GM23338 (cell line): ENCODE data around the gene KIF17. TPM values are rescaled to one million over a fixed set of nuclear protein-coding genes. Genes with fewer than 3 reads are reported as not detected.

ENCODE experiments used
- ATAC-seq: fragments of 200-7000 bp; cut with Tn5 transposase; 3 replicates; pipeline ENCODE4 v1.9.1; 2020
- DNase-seq: peaks from one replicate; pipeline ENCODE4 v3.0.0-alpha.2; 2015; ENCODE audit warnings: low spot score
- H2AFZ ChIP-seq: fragments of 200-600 bp; sonication (generic); 2 replicates; pipeline ENCODE4 v1.8.0; 2016; ENCODE audit warnings: antibody characterized with exemption, mild to moderate bottlenecking, moderate library complexity
- H3F3A ChIP-seq: fragments of 200-600 bp; sonication (generic); replicated peaks from 2 replicates; pipeline ENCODE4 v1.8.0; 2017; ENCODE audit warnings: antibody characterized with exemption, mixed run types, low read depth
- H3K27ac ChIP-seq: fragments of 200-600 bp; sonication (generic); 2 replicates; pipeline ENCODE4 v1.6.1; 2016; ENCODE audit warnings: low read depth
- H3K27me3 ChIP-seq: fragments of 200-600 bp; sonication (generic); 2 replicates; pipeline ENCODE4 v1.8.0; 2016; ENCODE audit warnings: mild to moderate bottlenecking, mixed run types, moderate library complexity; ENCODE audit not compliant: insufficient read depth
- H3K36me3 ChIP-seq: fragments of 200-600 bp; sonication (generic); 2 replicates; pipeline ENCODE4 v1.8.0; 2016; ENCODE audit warnings: mild to moderate bottlenecking; ENCODE audit not compliant: insufficient read depth
- H3K4me1 ChIP-seq: fragments of 200-600 bp; sonication (generic); 2 replicates; pipeline ENCODE4 v1.8.0; 2016; ENCODE audit warnings: mild to moderate bottlenecking, moderate library complexity; ENCODE audit not compliant: insufficient read depth
- H3K4me2 ChIP-seq: fragments of 200-600 bp; sonication (generic); 2 replicates; pipeline ENCODE4 v1.7.1; 2017; ENCODE audit warnings: mixed run types
- H3K4me3 ChIP-seq: fragments of 200-600 bp; sonication (generic); 2 replicates; pipeline ENCODE4 v1.6.1; 2016; ENCODE audit warnings: mixed run types
- H3K79me2 ChIP-seq: fragments of 200-600 bp; sonication (generic); replicated peaks from 2 replicates; pipeline ENCODE4 v1.8.0; 2017; ENCODE audit warnings: mild to moderate bottlenecking; ENCODE audit not compliant: insufficient read depth
- H3K9me2 ChIP-seq: fragments of 200-600 bp; sonication (generic); 2 replicates; pipeline ENCODE4 v1.8.0; 2017; ENCODE audit not compliant: insufficient read depth
- H4K20me1 ChIP-seq: fragments of 200-600 bp; sonication (generic); replicated peaks from 2 replicates; pipeline ENCODE4 v1.8.0; 2017; ENCODE audit warnings: mild to moderate bottlenecking; ENCODE audit not compliant: insufficient read depth
- H3K27ac Mint-ChIP-seq: 2 replicates; pipeline ENCODE4 v1.8.0; 2020; ENCODE audit warnings: inconsistent platforms, mild to moderate bottlenecking, moderate library complexity, mixed read lengths
- H3K27me3 Mint-ChIP-seq: 3 replicates; pipeline ENCODE4 v1.8.0; 2022; ENCODE audit warnings: low read depth, mild to moderate bottlenecking, moderate library complexity, mixed read lengths, inconsistent platforms; ENCODE audit not compliant: insufficient read depth, poor library complexity
- H3K36me3 Mint-ChIP-seq: 3 replicates; pipeline ENCODE4 v1.8.0; 2021; ENCODE audit warnings: low read depth, mild to moderate bottlenecking, inconsistent platforms, moderate library complexity, mixed read lengths
- H3K4me1 Mint-ChIP-seq: 3 replicates; pipeline ENCODE4 v1.8.0; 2020; ENCODE audit warnings: mild to moderate bottlenecking, inconsistent platforms, mixed read lengths
- H3K4me3 Mint-ChIP-seq: 3 replicates; pipeline ENCODE4 v1.8.0; 2021; ENCODE audit warnings: moderate library complexity, mild to moderate bottlenecking, inconsistent platforms, mixed read lengths
- H3K9me3 Mint-ChIP-seq: 3 replicates; pipeline ENCODE4 v1.8.0; 2020; ENCODE audit warnings: moderate library complexity, mild to moderate bottlenecking, inconsistent platforms, mixed read lengths
- CREB1 ChIP-seq: fragments of 250-450 bp; sonication (Bioruptor Pico); IDR thresholded peaks from 2 replicates; pipeline ENCODE4 v1.5.0; 2020; ENCODE audit warnings: low read depth, mild to moderate bottlenecking, moderate library complexity
- EZH2phosphoT487 ChIP-seq: fragments of 200-600 bp; sonication (generic); IDR thresholded peaks from one replicate; pipeline ENCODE4 v1.8.1; 2018; ENCODE audit warnings: antibody characterized with exemption; ENCODE audit not compliant: unreplicated experiment
- JUNB ChIP-seq: IDR thresholded peaks from one replicate; pipeline ENCODE4 v1.6.1; 2016; ENCODE audit warnings: antibody characterized with exemption; ENCODE audit not compliant: unreplicated experiment
- REST ChIP-seq: IDR thresholded peaks from one replicate; pipeline ENCODE4 v1.6.1; 2018; ENCODE audit warnings: antibody characterized with exemption; ENCODE audit not compliant: unreplicated experiment
- STAT1 ChIP-seq: IDR thresholded peaks from one replicate; pipeline ENCODE4 v1.6.1; 2016; ENCODE audit warnings: antibody characterized with exemption; ENCODE audit not compliant: unreplicated experiment
- ZNF114 ChIP-seq: fragments of 250-450 bp; sonication (Bioruptor Pico); IDR thresholded peaks from 2 replicates; pipeline ENCODE4 v1.5.0; 2020; ENCODE audit warnings: mild to moderate bottlenecking, moderate library complexity
- ZNF462 ChIP-seq: fragments of 250-450 bp; sonication (Bioruptor Pico); IDR thresholded peaks from 2 replicates; pipeline ENCODE4 v1.5.0; 2020; ENCODE audit warnings: mild to moderate bottlenecking, moderate library complexity
- polyA plus RNA-seq: library from polyadenylated mRNA; unstranded; fragments of >200 nt; fragmentation: Nextera tagmentation; extraction: Ambion mirVana; gene quantifications from 2 replicates; pipeline ENCODE4 v1.2.1, GENCODE V29; 2016
- total RNA-seq: library from RNA; depleted of rRNA; stranded (reverse); fragments of >200 nt; shearing (Covaris generic); gene quantifications from 2 replicates; pipeline ENCODE4 v1.2.3, GENCODE V29; 2014

KIF17 gene
- total and polyA plus RNA-seq, 2 experiments from 2014 or later, result 5.9 to 18.6 TPM

- Histone ChIP-seq H3K9me2 (no peaks in the 10 kb centered on the region), H3K4me2 (no peak overlapping the region), H3K4me3 (no peak overlapping the region), H3K27ac (no peak overlapping the region), H3K27me3 (no peaks in the 10 kb centered on the region), H2AFZ (no peak overlapping the region), H4K20me1 (peaks cover 4% of the 10 kb centered on the region), H3K36me3 (no peaks in the 10 kb centered on the region; the same call in 1 of the 2 replicates), H3K4me1 (no peaks in the 10 kb centered on the region), H3F3A (0 out of 2 replicates have a peak, but pooled peaks cover 4% of the 10 kb centered on the region), H3K79me2 (no peaks in the 10 kb centered on the region)
- no peak for ATAC-seq
- no peak for TF ChIP-seq REST
- no peak for TF ChIP-seq CREB1 (CRISPR knock-in tag)
- no peak for TF ChIP-seq JUNB
- no peak for TF ChIP-seq ZNF114
- peaks cover 27% of the 10 kb centered on the region for H3K36me3 Mint-ChIP-seq
- H3K27ac Mint-ChIP-seq, result no peak overlapping the region
- H3K4me3 Mint-ChIP-seq, result no peak overlapping the region
- H3K27me3 Mint-ChIP-seq, result peaks cover 7% of the 10 kb centered on the region
- no peak for DNase-seq
- 0 out of 3 replicates have a peak, but pooled peaks cover 2% of the 10 kb centered on the region for H3K9me3 Mint-ChIP-seq
- H3K4me1 Mint-ChIP-seq, result no peaks in the 10 kb centered on the region
These were observed 11.0 kb downstream of the KIF17 start for GRCh38 chr1:20706841-20707240.

GRCh38 chr1:20705203-20705755 lies 12.5 kb downstream of the KIF17 start:
- Mint-ChIP-seq H3K27me3 (peaks cover 8% of the 10 kb centered on the region), H3K27ac (no peak overlapping the region), H3K4me3 (no peak overlapping the region), H3K9me3 (0 out of 3 replicates have a peak, but pooled peaks cover 2% of the 10 kb centered on the region), H3K36me3 (peaks cover 27% of the 10 kb centered on the region), H3K4me1 (no peaks in the 10 kb centered on the region)
- DNase-seq (no peak), ATAC-seq (no peak)
- Histone ChIP-seq H4K20me1 (peaks cover 4% of the 10 kb centered on the region), H3K36me3 (no peaks in the 10 kb centered on the region; the same call in 1 of the 2 replicates), H3K9me2 (no peaks in the 10 kb centered on the region), H2AFZ (no peak overlapping the region), H3K4me3 (no peak overlapping the region), H3K4me2 (no peak overlapping the region), H3K27ac (no peak overlapping the region), H3K79me2 (no peaks in the 10 kb centered on the region), H3K4me1 (no peaks in the 10 kb centered on the region), H3F3A (no peaks in the 10 kb centered on the region), H3K27me3 (no peaks in the 10 kb centered on the region)
- TF ChIP-seq STAT1 (no peak), EZH2phosphoT487 (no peak), ZNF462 (no peak)
